HUES64 (cell line): ENCODE data around the gene CPTP.

Experiments used
- H3K27ac ChIP-seq: 2 replicates; pipeline ENCODE4 v1.7.0; 2013; ENCODE audit warnings: low read depth, low read length, inconsistent platforms
- H3K27me3 ChIP-seq: 2 replicates; pipeline ENCODE4 v1.6.1; 2013; ENCODE audit warnings: mild to moderate bottlenecking, low read length; ENCODE audit not compliant: insufficient read depth
- H3K36me3 ChIP-seq: 2 replicates; pipeline ENCODE4 v1.6.1; 2013; ENCODE audit warnings: mild to moderate bottlenecking, low read length; ENCODE audit not compliant: insufficient read depth
- H3K4me1 ChIP-seq: 2 replicates; pipeline ENCODE4 v1.6.1; 2013; ENCODE audit warnings: mild to moderate bottlenecking, low read length, moderate library complexity; ENCODE audit not compliant: insufficient read depth
- H3K4me3 ChIP-seq: 2 replicates; pipeline ENCODE4 v1.5.1; 2013; ENCODE audit warnings: mild to moderate bottlenecking, low read length, moderate library complexity
- H3K9ac ChIP-seq: 2 replicates; pipeline ENCODE4 v1.6.1; 2013; ENCODE audit warnings: mild to moderate bottlenecking, low read depth, low read length
- H3K9me3 ChIP-seq: 2 replicates; pipeline ENCODE4 v1.6.1; 2013; ENCODE audit warnings: low read depth, low read length; ENCODE audit not compliant: insufficient read depth
- WGBS: fragments of 150-250, 120-280 bp; methylation state at CpG from one replicate; pipeline ENCODE4 v1.1.7; 2013; ENCODE audit warnings: missing lambda C conversion rate; 5-methylcytosine and 5-hydroxymethylcytosine counted together

The CPTP gene

GRCh38 chr1:1302951-1303509 lies 21.6 kb upstream of the CPTP start:
- 89% methylated on average over 31 of the region's 31 CpGs for WGBS
- no peak overlapping the region for H3K4me3 ChIP-seq
- H3K27ac ChIP-seq, result no peak overlapping the region
- H3K36me3 ChIP-seq, result no peaks in the 10 kb centered on the region
- H3K27me3 ChIP-seq, result no peaks in the 10 kb centered on the region; the same call in 1 of the 2 replicates
- no peak overlapping the region for H3K9ac ChIP-seq
- peaks cover 23% of the 10 kb centered on the region for H3K4me1 ChIP-seq
- no peaks in the 10 kb centered on the region for H3K9me3 ChIP-seq

GRCh38 chr1:1303736-1304135 lies 20.9 kb upstream of the CPTP start:
- H3K27me3 ChIP-seq, result no peaks in the 10 kb centered on the region; the same call in 1 of the 2 replicates
- H3K4me3 ChIP-seq, result no peak overlapping the region
- no peaks in the 10 kb centered on the region for H3K36me3 ChIP-seq
- H3K4me1 ChIP-seq, result peaks cover 23% of the 10 kb centered on the region
- H3K27ac ChIP-seq, result no peak overlapping the region
- no peaks in the 10 kb centered on the region for H3K9me3 ChIP-seq
- no peak overlapping the region for H3K9ac ChIP-seq
- WGBS, result 90% methylated on average over 13 of the region's 13 CpGs

GRCh38 chr1:1304331-1305299 lies 20.0 kb upstream of the CPTP start:
- Histone ChIP-seq H3K27ac (peak overlapping the region; percentile 72), H3K27me3 (no peaks in the 10 kb centered on the region; the same call in 1 of the 2 replicates), H3K36me3 (no peaks in the 10 kb centered on the region), H3K9ac (peak overlapping the region; percentile 11; the same call in 1 of the 2 replicates), H3K9me3 (no peaks in the 10 kb centered on the region), H3K4me3 (peak overlapping the region; percentile 33), H3K4me1 (peaks cover 23% of the 10 kb centered on the region)
- WGBS, result 29% methylated on average over 29 of the region's 29 CpGs

GRCh38 chr1:1305300-1306069 lies 19.1 kb upstream of the CPTP start:
- Histone ChIP-seq H3K9ac (peak overlapping the region; percentile 11; the same call in 1 of the 2 replicates), H3K4me3 (peak overlapping the region; percentile 77), H3K9me3 (no peaks in the 10 kb centered on the region), H3K27ac (peak overlapping the region; percentile 72), H3K27me3 (no peaks in the 10 kb centered on the region; the same call in 1 of the 2 replicates), H3K4me1 (peaks cover 23% of the 10 kb centered on the region), H3K36me3 (peaks cover 8% of the 10 kb centered on the region)
- WGBS, result 57% methylated on average over 25 of the region's 25 CpGs

GRCh38 chr1:1306070-1306660 lies 18.4 kb upstream of the CPTP start:
- Histone ChIP-seq H3K4me3 (peak overlapping the region; percentile 77), H3K4me1 (peaks cover 23% of the 10 kb centered on the region), H3K9ac (no peak overlapping the region), H3K27me3 (no peaks in the 10 kb centered on the region; the same call in 1 of the 2 replicates), H3K36me3 (peaks cover 13% of the 10 kb centered on the region), H3K27ac (peak overlapping the region; percentile 72; the same call in 1 of the 2 replicates), H3K9me3 (no peaks in the 10 kb centered on the region)
- 52% methylated on average over 11 of the region's 11 CpGs for WGBS

GRCh38 chr1:1306661-1307260 lies 17.8 kb upstream of the CPTP start:
- WGBS, result 67% methylated on average over 27 of the region's 27 CpGs
- Histone ChIP-seq H3K9me3 (no peaks in the 10 kb centered on the region), H3K9ac (peak overlapping the region; percentile 74; the same call in 1 of the 2 replicates), H3K27me3 (no peaks in the 10 kb centered on the region; the same call in 1 of the 2 replicates), H3K36me3 (peaks cover 19% of the 10 kb centered on the region), H3K27ac (no peak overlapping the region), H3K4me3 (peak overlapping the region; percentile 77), H3K4me1 (peaks cover 23% of the 10 kb centered on the region)

- H3K36me3 ChIP-seq, result peaks cover 24% of the 10 kb centered on the region
- 2% methylated on average over 83 of the region's 83 CpGs for WGBS
- peak overlapping the region; percentile 25; the same call in 1 of the 2 replicates for H3K27ac ChIP-seq
- H3K4me3 ChIP-seq, result peak overlapping the region; percentile 77
- H3K9ac ChIP-seq, result peak overlapping the region; percentile 74
- H3K27me3 ChIP-seq, result no peaks in the 10 kb centered on the region; the same call in 1 of the 2 replicates
- H3K9me3 ChIP-seq, result no peaks in the 10 kb centered on the region
- H3K4me1 ChIP-seq, result peaks cover 23% of the 10 kb centered on the region
These were observed 17.2 kb upstream of the CPTP start for GRCh38 chr1:1307261-1307922.

GRCh38 chr1:1307923-1308755 lies 16.5 kb upstream of the CPTP start, which contains the start of the genes ACAP3 and PUSL1:
Gene ACAP3, minus strand, starts transcription at chr1:1307930. Its CDS starts 115 bp downstream, at chr1:1307815.
Gene PUSL1, plus strand, starts transcription at chr1:1308597. Its CDS starts 47 bp downstream, at chr1:1308644.
- Histone ChIP-seq H3K9me3 (no peaks in the 10 kb centered on the region), H3K4me1 (peaks cover 23% of the 10 kb centered on the region), H3K4me3 (peak within 1 kb of the TSS; percentile 88), H3K9ac (peak within 1 kb of the TSS; percentile 82), H3K36me3 (peaks cover 31% of the 10 kb centered on the region), H3K27ac (peak within 1 kb of the TSS; percentile 92), H3K27me3 (no peaks in the 10 kb centered on the region; the same call in 1 of the 2 replicates)
- WGBS, result under 1% methylated on average over 130 of the region's 131 CpGs

- under 1% methylated on average over 66 of the region's 66 CpGs for WGBS
- Histone ChIP-seq H3K27me3 (no peaks in the 10 kb centered on the region; the same call in 1 of the 2 replicates), H3K9me3 (no peaks in the 10 kb centered on the region), H3K27ac (peak overlapping the region; percentile 67; the same call in 1 of the 2 replicates), H3K4me3 (peak overlapping the region; percentile 88), H3K4me1 (peaks cover 23% of the 10 kb centered on the region), H3K36me3 (peaks cover 38% of the 10 kb centered on the region), H3K9ac (peak overlapping the region; percentile 82)
These were observed 15.8 kb upstream of the CPTP start for GRCh38 chr1:1308756-1309250.
